ENCODE data around the gene NDST1.
"Not testable (repeated sequence)": the region's sequence is repeated elsewhere in the genome, so short reads cannot be mapped to it uniquely, and the experiment has no call there.

The NDST1 gene

DNA sequence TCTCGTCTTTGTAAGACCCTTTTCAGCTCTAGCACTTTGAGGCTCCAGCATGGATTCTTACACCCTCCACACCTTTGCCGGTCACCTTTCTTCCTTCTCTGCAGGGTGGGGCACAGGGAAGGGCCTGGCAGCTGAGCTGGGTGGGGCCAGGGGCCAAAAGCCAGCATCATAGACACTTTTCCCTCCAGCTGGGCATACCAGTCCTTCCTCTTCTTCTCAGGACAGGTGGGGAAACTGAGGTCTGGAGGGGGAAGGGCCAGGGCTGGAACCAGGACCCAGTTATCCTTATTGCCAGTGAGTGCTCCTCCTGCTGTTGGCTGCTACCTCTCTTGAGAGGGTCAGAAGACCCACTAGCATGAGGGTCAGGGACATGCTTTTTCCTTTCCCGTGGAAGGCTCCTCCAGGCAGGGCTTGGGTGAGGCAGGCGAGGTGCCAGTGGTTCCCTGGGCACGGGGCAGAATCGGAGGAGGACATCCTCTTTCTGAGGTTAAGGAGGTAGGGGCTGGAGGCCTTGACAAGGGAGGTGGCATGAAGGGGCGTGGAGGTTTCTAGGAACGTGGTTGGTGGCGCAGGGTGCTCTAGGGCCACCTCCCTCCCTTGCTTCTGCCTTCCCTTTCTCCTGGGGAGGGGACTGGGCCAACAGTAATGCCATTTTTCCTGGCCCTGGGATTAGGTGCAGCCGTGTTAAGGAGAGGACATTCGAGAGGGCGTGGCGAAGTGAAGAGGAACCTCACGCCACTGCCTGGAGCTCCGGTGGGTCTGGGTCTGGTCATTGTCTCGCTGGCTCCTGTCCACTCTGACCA is at the start of gene NDST1:
Gene NDST1, plus strand, starts transcription at position 658 of the 803 bp plus-strand sequence. CDS start 13,124 bp downstream, outside the sequence.
- H3K4me3 ChIP-seq: no peak within 1 kb of the TSS
- peak within 1 kb of the TSS in 19 of 21 experiments; percentile 9 to 91 (median 70) for H3K27ac ChIP-seq

DNA sequence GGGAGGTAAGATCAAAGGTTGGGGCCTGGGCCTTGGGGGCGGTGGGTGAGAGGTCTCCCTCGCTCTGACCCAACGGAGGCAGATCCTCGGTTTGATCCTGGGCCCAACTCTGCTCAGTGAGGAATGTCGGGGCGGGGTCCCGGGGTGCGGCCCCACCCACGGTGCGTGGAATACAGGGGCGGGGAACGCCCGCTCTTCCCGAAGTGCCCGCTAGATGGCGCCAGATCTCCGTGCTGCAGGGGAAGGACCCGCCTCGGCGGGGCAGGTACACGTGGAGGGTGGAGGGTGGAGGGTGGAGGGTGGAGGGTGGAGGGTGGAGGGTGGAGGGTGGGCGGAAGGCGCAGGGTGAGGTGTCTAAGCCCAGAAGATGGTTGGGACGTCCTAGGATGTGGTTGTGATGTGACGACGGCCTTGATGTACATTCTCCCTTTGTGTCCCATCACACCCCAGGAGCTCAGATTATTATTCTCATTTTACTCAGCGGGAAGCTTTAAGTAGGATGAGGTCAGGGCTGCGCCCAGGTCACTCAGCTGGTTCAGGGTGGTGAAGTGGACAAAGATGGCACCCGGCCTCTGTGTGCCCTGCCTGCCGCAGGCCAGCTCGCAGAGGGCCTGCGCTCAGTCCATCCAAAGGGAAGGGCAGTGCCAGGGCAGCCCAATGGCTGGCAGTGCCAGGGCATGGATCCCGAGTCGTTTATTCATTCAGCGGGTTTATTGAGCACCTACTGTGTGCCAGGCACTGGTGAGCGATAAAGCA is 49.0 kb upstream of the NDST1 start:
- Histone ChIP-seq H3K4me3 (peak overlapping the region in 1 of 7 experiments; percentile 16), H3K27ac (peak overlapping the region in 8 of 21 experiments; percentile 10 to 56 (median 32))

DNA sequence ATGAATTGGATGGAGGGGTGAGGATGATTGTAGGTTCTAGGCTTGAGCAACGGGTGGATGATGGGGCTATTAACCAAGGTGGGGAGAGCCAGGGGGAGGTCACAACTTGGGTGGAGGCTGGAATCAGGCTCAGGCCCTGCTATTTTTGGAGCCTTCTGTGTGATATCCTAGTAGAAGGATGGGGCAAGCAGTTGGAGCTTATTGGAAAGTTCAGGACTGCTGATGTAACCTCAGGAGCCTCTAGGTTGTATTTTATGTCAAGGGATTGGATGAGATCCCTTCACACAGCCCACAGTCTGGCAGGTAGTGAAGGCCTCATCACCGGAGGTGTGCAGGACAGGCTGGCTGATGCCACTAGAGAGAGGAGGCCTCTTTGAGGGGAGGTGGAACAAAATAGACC is 47.1 kb upstream of the NDST1 start:
- H3K27ac ChIP-seq: peak overlapping the region in 7 of 21 experiments; percentile 11 to 80 (median 28)

DNA sequence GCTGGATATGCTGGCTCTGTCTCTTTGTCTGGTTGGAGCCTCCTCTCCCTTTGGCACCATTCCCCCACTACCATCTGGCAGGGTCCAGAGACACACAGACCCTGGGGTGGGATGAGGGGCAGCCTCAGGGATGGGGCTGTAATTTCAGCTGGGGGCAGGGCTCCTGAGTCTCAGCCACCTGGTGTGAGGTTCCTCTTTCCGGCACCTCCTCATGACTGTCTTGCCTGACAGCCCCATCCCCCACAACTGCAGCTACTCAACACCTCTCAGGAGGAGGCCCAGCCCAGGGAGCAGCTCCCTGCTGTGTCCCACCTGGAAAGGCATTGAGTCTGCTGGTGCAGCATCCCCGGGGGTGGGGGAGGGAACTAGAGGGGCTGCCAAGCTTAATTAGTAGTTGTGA is 46.7 kb upstream of the NDST1 start:
- Histone ChIP-seq H3K4me3 (no peak overlapping the region), H3K27ac (peak overlapping the region in 7 of 21 experiments; percentile 11 to 80 (median 28))

More for the DNA sequence above, 47.1 kb upstream of the NDST1 start:
- H3K4me3 ChIP-seq: no peak overlapping the region

DNA sequence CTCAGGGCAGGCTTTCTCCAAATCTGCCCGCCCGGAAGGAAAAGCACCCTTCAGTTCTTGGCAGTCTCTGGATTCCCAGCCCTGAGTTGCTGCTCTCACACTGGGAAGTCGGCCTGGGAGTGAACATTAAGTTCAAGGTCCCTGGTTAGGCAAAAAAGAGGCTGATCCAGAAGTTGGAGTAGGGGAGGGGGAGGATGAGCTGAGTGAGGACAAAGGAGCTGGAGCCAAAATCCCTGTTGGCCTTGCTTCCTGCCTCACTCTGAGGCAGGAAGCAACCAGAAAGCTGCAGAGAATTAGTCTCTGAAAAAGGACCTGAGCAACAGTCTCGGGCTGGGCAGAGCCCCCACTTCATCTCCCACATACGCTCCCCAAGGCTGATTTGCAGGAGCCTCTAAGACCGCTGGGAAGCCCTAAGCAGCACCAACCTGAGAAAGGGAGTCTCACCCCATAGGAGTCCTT is 43.3 kb upstream of the NDST1 start:
- no peak overlapping the region for H3K4me3 ChIP-seq
- H3K27ac ChIP-seq: peak overlapping the region in 15 of 21 experiments; percentile 18 to 82 (median 57)

DNA sequence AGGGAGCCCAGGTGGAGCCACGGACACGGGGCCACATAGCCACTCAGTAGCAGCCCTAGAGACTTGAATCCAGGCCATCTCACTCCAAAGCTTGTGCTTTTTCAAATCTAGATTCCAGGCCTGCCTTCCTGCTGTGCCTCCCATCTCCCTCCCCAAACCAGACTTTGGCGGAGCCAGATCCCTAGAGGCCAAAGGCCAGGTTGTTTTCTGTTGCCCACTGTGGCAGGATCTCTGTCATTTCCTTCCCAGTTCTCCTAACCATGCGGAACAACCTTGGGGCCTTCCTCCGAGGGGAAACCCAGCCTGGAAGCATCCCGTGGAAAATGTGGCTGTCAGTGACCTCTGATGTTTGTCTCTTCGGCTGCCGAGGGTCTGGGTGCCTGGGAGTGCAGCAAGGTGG is 42.0 kb upstream of the NDST1 start:
- Histone ChIP-seq H3K4me3 (no peak overlapping the region), H3K27ac (peak overlapping the region in 8 of 21 experiments; percentile 9 to 82 (median 62))

DNA sequence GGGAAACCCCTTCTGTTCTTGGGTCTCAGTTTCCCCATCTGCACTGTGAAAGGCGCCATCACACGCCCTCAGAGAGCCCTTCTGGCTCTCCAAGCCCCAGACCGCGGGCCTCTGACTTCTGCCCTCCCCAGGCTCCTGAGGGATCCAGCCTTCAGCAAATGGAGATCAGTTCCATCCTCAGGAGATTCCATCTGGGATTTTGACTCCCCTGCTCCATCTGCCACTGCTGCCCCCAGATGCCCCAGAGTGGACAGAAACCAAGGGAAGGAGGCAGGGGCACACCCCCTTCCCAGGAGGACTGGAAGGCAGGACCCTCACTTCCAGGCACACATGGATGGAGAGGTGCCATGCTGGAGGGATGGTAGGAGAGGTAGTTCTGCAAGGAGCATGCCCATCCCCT is 39.7 kb upstream of the NDST1 start:
- Histone ChIP-seq H3K4me3 (no peak overlapping the region), H3K27ac (peak overlapping the region in 2 of 21 experiments; percentile 7 to 48)

DNA sequence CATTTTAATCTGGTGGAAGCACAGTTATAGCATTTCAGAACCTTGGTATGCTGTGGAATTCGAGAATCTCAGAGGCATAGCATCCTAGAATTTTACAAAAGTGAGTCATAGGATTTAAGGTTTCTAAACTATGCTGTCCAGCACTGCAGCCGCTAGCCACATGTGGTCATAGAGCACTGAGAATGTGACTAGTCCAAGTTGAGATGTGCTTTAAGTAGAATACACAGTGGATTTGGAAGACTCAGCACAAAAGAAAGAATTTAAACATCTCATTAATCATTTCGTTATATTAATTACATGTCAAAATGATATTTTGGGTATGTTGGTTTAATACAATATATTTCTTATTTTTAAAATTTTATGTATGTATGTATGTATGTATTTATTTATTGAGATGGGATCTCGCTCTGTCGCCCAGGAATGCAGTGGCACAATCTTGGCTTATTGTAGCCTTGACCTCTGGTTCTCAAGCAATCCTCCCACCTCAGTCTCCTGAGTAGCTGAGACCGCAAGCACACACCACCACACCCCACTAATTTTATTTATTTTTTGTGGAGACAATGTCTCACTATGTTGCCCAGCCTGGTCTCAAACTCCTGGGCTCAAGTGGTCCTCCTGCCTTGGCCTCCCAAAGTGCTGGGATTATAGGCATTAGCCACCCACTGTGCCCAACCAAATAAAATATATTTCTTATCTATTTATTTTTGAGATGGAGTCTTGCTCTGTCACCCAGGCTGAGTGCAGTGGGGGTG is 38.0 kb upstream of the NDST1 start:
- H3K27ac ChIP-seq: peak overlapping the region in 1 of 21 experiments; percentile 28

DNA sequence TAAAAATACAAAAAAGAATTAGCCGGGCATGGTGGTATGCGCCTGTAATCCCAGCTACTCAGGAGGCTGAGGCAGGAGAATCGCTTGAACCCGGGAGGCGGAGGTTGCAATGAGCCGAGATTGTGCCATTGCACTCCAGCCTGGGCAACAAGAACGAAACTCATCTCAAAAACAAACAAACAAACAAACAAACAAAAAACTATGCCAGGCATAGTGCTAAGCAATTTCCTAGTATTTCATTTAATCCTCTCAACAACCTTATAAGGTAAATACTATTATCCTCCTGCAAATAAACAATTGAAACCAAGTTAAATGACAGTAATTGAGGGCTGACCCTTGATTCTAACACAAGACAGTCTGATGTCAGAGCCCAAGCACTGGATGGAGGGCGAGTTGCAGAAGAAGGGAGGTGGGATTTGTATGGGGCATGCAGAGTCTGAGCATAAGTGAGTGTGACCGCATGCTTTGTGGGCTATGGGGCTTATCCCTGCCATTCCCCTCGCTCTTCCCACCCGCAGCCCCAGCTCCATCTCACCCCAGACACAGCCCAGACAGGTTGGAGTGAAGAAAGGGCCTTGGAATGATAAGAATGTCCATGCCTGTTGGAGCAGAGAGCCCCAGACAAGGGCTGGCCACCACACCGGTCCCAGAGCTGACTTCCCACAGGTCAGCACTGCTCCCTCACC is 34.1 kb upstream of the NDST1 start:
- peak overlapping the region in 1 of 21 experiments; percentile 85 for H3K27ac ChIP-seq
- no peak overlapping the region for H3K4me3 ChIP-seq

More for the DNA sequence above, 38.0 kb upstream of the NDST1 start:
- H3K4me3 ChIP-seq: no peak overlapping the region

DNA sequence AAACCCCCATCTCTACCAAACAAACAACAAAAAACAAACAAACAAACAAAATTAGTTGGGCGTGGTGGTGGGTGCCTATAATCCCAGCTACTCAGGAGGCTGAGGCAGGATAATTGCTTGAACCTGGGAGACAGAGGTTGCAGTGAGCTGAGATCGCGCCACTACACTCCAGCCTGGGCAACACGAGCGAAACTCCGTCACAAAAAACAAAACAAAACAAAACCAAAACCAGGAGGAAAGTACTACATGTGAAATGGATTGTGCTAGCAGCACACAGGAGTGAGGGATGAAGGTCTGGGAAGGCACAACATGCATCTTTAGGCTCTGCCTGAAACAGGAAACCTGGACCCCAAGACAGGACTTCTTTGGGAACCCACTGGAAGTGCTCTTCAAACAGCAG is 31.4 kb upstream of the NDST1 start:
- H3K4me3 ChIP-seq, H3K27ac ChIP-seq: not testable (repeated sequence)

DNA sequence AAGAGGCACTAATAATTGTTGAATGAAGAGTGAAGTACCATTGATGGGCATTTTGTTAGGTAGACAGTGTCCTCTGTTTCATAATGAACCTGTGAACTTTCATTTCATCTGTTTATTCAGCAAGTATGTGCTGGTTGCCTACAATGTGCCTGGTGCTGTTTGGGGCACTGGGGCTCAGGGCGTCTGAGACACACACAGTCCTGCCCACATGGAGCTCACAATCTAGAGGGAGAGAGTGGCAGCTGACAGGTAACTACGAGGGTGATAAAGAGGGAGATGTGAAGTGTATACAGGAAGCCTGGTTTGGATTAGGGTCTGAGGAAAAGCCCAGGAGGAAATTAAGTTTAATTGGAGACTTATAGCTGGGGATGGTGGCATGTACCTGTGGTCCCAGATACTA is 28.5 kb upstream of the NDST1 start:
- H3K4me3 ChIP-seq: no peak overlapping the region
- no peak overlapping the region for H3K27ac ChIP-seq

DNA sequence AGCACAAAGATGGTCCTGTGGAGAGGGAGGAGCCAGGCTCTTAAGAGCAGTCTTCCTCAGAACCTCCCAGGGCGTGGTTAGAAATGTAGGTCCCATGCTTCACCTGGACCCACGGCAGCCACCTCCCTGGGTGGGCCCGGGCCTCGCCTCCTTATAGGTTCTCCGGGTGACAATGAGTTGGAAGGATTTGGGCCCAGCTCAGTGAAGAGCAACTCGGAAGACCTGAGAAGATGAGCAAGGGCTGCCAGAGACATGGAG is 26.3 kb upstream of the NDST1 start:
- Histone ChIP-seq H3K4me3 (no peak overlapping the region), H3K27ac (no peak overlapping the region)

DNA sequence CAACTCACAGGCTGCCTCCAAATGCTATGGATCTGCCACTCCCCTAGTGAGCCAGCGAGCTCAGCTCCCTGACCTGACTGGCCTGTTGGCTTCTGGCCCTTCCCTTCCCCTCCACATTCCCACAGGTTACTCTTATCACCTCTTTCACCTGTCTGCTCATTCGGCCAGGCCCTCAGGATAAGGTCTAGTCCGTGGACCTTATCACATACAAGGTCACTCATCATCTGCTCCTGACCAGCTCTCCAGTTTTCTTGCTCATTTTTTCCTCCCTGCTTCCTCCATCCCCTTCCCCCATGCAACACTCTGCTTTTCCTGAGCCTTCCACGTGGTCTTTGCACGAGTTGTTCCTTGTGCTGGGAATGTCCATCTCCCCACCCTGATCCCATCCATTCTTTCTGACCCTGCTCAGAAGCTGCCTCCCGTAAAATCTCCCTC is 25.9 kb upstream of the NDST1 start:
- Histone ChIP-seq H3K27ac (no peak overlapping the region), H3K4me3 (no peak overlapping the region)

DNA sequence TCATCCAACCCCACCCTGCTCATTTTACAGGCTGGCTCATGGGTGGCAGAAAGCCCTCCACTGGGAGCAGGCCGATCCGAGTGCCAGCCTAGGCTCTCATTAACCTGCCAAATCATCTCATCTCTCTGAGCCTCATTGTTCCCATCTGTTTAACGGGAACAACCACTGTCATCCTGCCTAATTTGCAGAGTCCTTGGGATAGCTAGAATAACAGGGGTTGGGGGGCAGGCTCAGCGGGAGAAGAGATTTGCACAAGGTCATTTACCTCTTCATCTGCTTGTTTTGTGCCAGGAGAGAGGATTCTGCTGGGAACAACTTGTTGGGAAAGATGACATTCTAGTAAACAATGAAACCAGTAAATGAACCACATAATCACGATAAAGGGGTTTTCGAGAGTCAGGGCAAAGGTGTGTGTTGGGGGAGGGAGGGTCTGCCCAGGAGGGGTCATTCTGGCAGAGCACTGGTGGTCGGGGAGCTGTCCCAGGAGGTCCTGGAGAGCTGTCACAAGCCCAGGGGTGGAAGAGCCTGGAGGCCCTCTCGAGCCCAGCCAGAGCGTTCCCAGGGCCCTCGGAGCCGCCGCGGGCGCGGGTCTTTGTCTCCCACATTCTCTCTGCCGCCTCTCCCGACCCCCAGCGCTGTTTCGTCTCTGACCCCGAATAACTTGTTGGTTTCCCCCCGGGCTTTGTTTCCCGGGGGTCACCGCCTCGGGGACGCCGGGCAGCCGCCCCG is 22.8 kb upstream of the NDST1 start:
- Histone ChIP-seq H3K4me3 (peak overlapping the region; percentile 61 to 98 (median 86)), H3K27ac (peak overlapping the region; percentile 90 to 99 (median 98))

DNA sequence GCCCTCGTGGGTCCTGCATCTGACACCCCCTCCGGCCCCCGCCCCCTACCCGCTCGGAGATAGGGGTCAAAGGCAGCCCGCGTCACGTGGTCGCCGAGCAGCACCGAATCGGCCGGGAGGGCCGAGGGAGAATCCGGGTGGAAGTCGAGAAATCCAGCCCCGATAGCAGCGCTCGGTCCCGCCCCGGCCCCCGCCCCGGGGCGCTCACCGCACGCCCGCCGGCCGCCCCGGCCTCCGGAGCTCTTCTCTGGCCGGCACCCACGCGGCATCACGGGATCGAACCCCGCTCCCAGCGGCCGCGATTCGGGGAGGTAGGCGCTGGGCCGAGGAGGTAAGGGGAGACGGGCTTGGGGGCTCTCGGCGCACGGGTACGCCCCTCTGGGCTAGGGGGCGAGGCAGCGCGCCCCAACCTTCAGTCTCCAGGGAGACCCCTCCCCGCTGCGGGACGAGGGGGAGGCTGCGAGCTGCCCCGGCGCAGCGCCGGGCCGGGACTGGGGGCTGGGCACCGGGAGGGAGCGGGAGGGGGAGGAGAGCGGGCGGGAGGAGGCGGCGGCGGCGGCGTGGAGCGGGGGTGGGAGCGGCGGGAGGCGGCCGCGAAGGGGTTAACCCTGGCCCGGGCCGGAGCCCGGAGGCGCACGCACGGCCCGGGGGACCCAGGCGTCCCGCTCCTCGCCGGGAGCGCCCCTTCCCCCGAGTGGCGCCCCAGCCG is 22.1 kb upstream of the NDST1 start:
- H3K4me3 ChIP-seq: peak overlapping the region; percentile 61 to 98 (median 86)
- H3K27ac ChIP-seq: peak overlapping the region; percentile 90 to 99 (median 98)

DNA sequence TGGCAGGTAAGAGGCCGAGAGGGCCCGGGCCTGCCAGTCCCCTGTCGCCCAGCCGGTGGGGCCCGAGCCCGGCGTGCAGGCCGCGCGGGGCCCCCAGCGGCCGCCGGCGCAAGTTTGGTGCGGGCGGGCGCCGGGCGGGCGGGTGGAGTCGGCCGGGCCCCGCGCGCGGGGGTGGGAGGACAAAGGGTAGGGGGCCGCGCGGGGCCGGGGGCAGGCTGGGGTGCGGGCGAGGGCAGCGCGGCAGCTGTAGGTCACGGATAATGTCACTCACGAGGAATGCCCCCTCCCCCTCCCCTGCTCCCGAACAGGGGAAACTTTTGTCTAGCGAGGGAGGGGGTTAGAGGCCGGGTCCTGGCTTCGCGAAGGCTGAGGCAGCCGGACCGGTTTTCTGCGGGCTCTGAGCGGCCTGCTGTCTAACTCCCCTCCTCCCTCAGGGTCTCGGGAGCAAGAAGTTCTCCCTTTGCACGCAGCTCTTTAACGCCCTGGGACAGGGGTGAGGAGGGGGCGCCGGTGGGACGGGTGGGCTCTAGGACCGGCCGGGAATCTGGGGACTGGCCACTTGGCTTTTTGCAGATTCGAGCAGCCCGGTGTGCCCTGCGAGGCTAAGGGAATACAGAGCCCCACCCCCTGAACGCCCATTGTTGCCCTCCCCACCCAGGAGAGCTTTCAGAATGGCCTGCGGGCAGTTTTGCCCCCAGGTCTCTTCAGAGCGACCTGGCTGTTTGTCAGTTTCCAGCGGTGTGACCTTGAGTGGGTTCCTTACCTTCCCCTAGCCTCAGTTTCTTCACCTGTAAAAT is 21.3 kb upstream of the NDST1 start:
- Histone ChIP-seq H3K27ac (peak overlapping the region; percentile 90 to 99 (median 98)), H3K4me3 (peak overlapping the region; percentile 61 to 98 (median 86))

Measured in skin epidermis (tissue), 12 donors.